GM12878 (cell line): Measurements from ENCODE around the gene LOXL4. TPM values are rescaled to one million over a fixed set of nuclear protein-coding genes. Genes with fewer than 3 reads are reported as not detected.

Source experiments
- ATAC-seq: fragments of 200-7000 bp; cut with Tn5 transposase; 3 replicates; pipeline ENCODE4 v1.9.1; 2020; ENCODE audit warnings: mild to moderate bottlenecking, moderate library complexity
- BruUV-seq: library from RNA; stranded (reverse); fragments of 400-500 nt; replicated peaks from 2 replicates; lab custom pipeline; 2021; lab: Mats Ljungman, UMichigan
- CTCF ChIA-PET: fragments of 300-600 bp; sonication (Branson Sonifier 250); formaldehyde crosslinking; extraction: SDS; loops from one replicate; lab custom pipeline; 2021; ENCODE audit warnings: inconsistent platforms; lab: Yijun Ruan, JAX
- POLR2A ChIA-PET: fragments of 350-600 bp; formaldehyde crosslinking; extraction: SDS; loops from one replicate; lab custom pipeline; 2021; ENCODE audit warnings: inconsistent platforms; lab: Charles Lee
- RAD21 ChIA-PET: fragments of 300-600 bp; sonication (Branson Sonifier 250); formaldehyde crosslinking; loops from one replicate; lab custom pipeline; 2023; ENCODE audit warnings: antibody characterized with exemption; ENCODE audit not compliant: unreplicated experiment; lab: Charles Lee
- SMC1A ChIA-PET: fragments of 300-600 bp; sonication (Branson Sonifier 250); formaldehyde crosslinking; loops from one replicate; lab custom pipeline; 2023; ENCODE audit not compliant: unreplicated experiment, uncharacterized antibody; lab: Charles Lee
- DNase-seq: peaks from one replicate; pipeline ENCODE4 v3.0.0-alpha.2; 2011; ENCODE audit warnings: low read depth, low spot score
- FAIRE-seq: peaks from 3 replicates; lab custom pipeline; 2011; peaks lifted over from hg19 to GRCh38; lab: Jason Lieb, UNC
- H2AFZ ChIP-seq: 2 replicates; pipeline ENCODE4 v1.6.0; 2011; ENCODE audit warnings: low read depth, low read length, control low read depth; ENCODE audit not compliant: control insufficient read depth
- H3K27ac ChIP-seq: 2 replicates; pipeline ENCODE4 v1.5.1; 2011; ENCODE audit warnings: control low read depth; ENCODE audit not compliant: control insufficient read depth, insufficient read depth
- H3K27me3 ChIP-seq, 2 experiments: replicated peaks in 1 of 2; 2 replicates each; pipeline versions ENCODE4 v1.6.0 to v1.6.1; 2011; ENCODE audit warnings: low read length in 1 of 2; ENCODE audit not compliant: control insufficient read depth in 2 of 2, insufficient read depth in 2 of 2
- H3K36me3 ChIP-seq, 2 experiments: 2 replicates each; pipeline ENCODE4 v1.5.1; 2011; ENCODE audit warnings: low read length in 1 of 2; ENCODE audit not compliant: control insufficient read depth in 2 of 2, insufficient read depth in 2 of 2
- H3K4me1 ChIP-seq: 2 replicates; pipeline ENCODE4 v1.6.1; 2011; ENCODE audit warnings: mild to moderate bottlenecking, low read length, moderate library complexity, mixed read lengths; ENCODE audit not compliant: control insufficient read depth, insufficient read depth
- H3K4me2 ChIP-seq: 2 replicates; pipeline ENCODE4 v1.6.0; 2011; ENCODE audit warnings: control low read depth; ENCODE audit not compliant: control insufficient read depth, insufficient read depth
- H3K4me3 ChIP-seq: fragments of 200-600 bp; sonication (generic); 2 replicates; pipeline ENCODE4 v1.5.1; 2016
- H3K79me2 ChIP-seq: 2 replicates; pipeline ENCODE4 v1.6.0; 2011; ENCODE audit warnings: low read length; ENCODE audit not compliant: control insufficient read depth, insufficient read depth
- H3K9ac ChIP-seq: 2 replicates; pipeline ENCODE4 v1.8.0; 2011; ENCODE audit warnings: low read length, control low read depth, mixed read lengths; ENCODE audit not compliant: control insufficient read depth, insufficient read depth
- H3K9me3 ChIP-seq: replicated peaks from 3 replicates; pipeline ENCODE4 v1.5.1; 2011; ENCODE audit warnings: mild to moderate bottlenecking, low read length; ENCODE audit not compliant: control insufficient read depth, insufficient read depth
- H4K20me1 ChIP-seq: 2 replicates; pipeline ENCODE4 v1.6.0; 2011; ENCODE audit not compliant: control insufficient read depth, insufficient read depth
- BACH1 ChIP-seq: fragments of 450-650 bp; IDR thresholded peaks from 2 replicates; pipeline ENCODE4 v1.6.1; 2017; ENCODE audit warnings: mild to moderate bottlenecking, borderline replicate concordance
- BCL11A ChIP-seq: IDR thresholded peaks from 2 replicates; pipeline ENCODE4 v1.6.1; 2011; ENCODE audit warnings: low read depth, low read length
- CBX3 ChIP-seq: fragments of 200-600 bp; sonication (generic); IDR thresholded peaks from 2 replicates; pipeline ENCODE4 v1.6.1; 2016; ENCODE audit warnings: low read depth, borderline replicate concordance
- CHD2 ChIP-seq: IDR thresholded peaks from 2 replicates; pipeline ENCODE4 v1.6.1; 2011; ENCODE audit warnings: low read depth, low read length, improper control_type of control experiment, borderline replicate concordance
- FOXK2 ChIP-seq: fragments of 450-650 bp; IDR thresholded peaks from 2 replicates; pipeline ENCODE4 v1.6.1; 2017; ENCODE audit warnings: mild to moderate bottlenecking, moderate library complexity
- HCFC1 ChIP-seq: fragments of 150-350 bp; IDR thresholded peaks from 2 replicates; pipeline ENCODE4 v1.6.1; 2014; ENCODE audit warnings: low read length
- HDGF ChIP-seq: fragments of 450-650 bp; IDR thresholded peaks from 2 replicates; pipeline ENCODE4 v1.6.1; 2016; ENCODE audit warnings: antibody characterized with exemption
- JUNB ChIP-seq: IDR thresholded peaks from 2 replicates; pipeline ENCODE4 v1.6.1; 2016; ENCODE audit warnings: antibody characterized with exemption, mild to moderate bottlenecking
- JUND ChIP-seq: IDR thresholded peaks from 2 replicates; pipeline ENCODE4 v1.6.1; 2012; ENCODE audit warnings: low read depth, mild to moderate bottlenecking, low read length, improper control_type of control experiment, moderate library complexity
- LARP7 ChIP-seq: fragments of 450-650 bp; IDR thresholded peaks from 2 replicates; pipeline ENCODE4 v1.6.1; 2017; ENCODE audit warnings: mild to moderate bottlenecking
- MYB ChIP-seq: fragments of 150-350 bp; IDR thresholded peaks from 2 replicates; pipeline ENCODE4 v1.6.1; 2014; ENCODE audit warnings: mild to moderate bottlenecking, low read depth, low read length, borderline replicate concordance
- POU2F2 ChIP-seq: IDR thresholded peaks from 3 replicates; pipeline ENCODE4 v1.6.1; 2011; ENCODE audit warnings: low read depth, mild to moderate bottlenecking, low read length, borderline replicate concordance
- RB1 ChIP-seq: fragments of 450-650 bp; formaldehyde crosslinking; IDR thresholded peaks from 2 replicates; pipeline ENCODE4 v1.6.1; 2017; ENCODE audit warnings: mild to moderate bottlenecking, borderline replicate concordance
- SP1 ChIP-seq: IDR thresholded peaks from one replicate; pipeline ENCODE4 v1.6.1; 2011; ENCODE audit warnings: low read depth, low read length
- SRF ChIP-seq, 2 experiments: IDR thresholded peaks; 2 replicates each; pipeline ENCODE4 v1.6.1; 2011; ENCODE audit warnings: low read depth in 2 of 2, low read length in 2 of 2, mild to moderate bottlenecking in 1 of 2, moderate library complexity in 1 of 2
- WGBS: methylation state at CpG from one replicate; pipeline ENCODE4 v1.1.6; 2016; ENCODE audit warnings: low lambda C conversion rate; ENCODE audit not compliant: insufficient replicate concordance, insufficient coverage; ENCODE audit errors: missing lambda C conversion rate; 5-methylcytosine and 5-hydroxymethylcytosine counted together
- in situ Hi-C: fragments of 300-500 bp; cut with MboI; formaldehyde crosslinking; loops from 9 replicates; pipeline ENCODE4 v1.14.3; 2018; ENCODE audit warnings: mixed read lengths
- intact Hi-C: fragments of 100-400 bp; cut with micrococcal nuclease; formaldehyde crosslinking; loops from one replicate; pipeline ENCODE4 v1.14.2; 2022; ENCODE audit not compliant: unreplicated experiment
- polyA plus RNA-seq, 11 experiments: library from polyadenylated mRNA; depleted of rRNA in 4 of 11; unstranded in 6 of 11; stranded (reverse) in 5 of 11; fragments of >200 nt; fragmentation: Nextera tagmentation in 4 of 11; fragmentation: Illumina TruSeq in 1 of 11; extraction: Ambion mirVana in 4 of 11; extraction: Trizol in 1 of 11; gene quantifications; 1 replicate in 1 of 11; 2 replicates in 10 of 11; pipeline versions ENCODE4 v1.2.1 to v1.2.3, GENCODE V29; 2011 to 2016; ENCODE audit warnings: inconsistent platforms in 2 of 11, missing spikeins in 2 of 11, low read depth in 1 of 11
- total RNA-seq, 4 experiments: library from RNA; depleted of rRNA in 3 of 4; stranded (reverse); fragments of >200 nt in 3 of 4; fragmentation: Illumina TruSeq in 1 of 4; extraction: Trizol in 1 of 4; gene quantifications; 2 replicates each; pipeline versions ENCODE4 v1.2.1 to v1.2.3, GENCODE V29; 2013 to 2021
- TF ChIP-seq, protein P1 (sequence below): IDR thresholded peaks from 2 replicates; pipeline ENCODE4 v1.6.1; 2011; ENCODE audit warnings: borderline replicate concordance, low read depth, mild to moderate bottlenecking, moderate library complexity, mixed read lengths, low read length; ENCODE audit not compliant: insufficient read depth; ENCODE audit errors: extremely low read length
- TF ChIP-seq, protein P2 (sequence below): fragments of 450-650 bp; IDR thresholded peaks from 2 replicates; pipeline ENCODE4 v1.6.1; 2018; ENCODE audit warnings: mild to moderate bottlenecking, low read depth, moderate library complexity; ENCODE audit not compliant: partially characterized antibody

LOXL4 gene
- total and polyA plus RNA-seq, 10 of the 15 experiments (the other 5 are each of a cell fraction or from before 2014, with no cell fraction given): 0.02 to 0.12 (median 0.08) TPM; not detected in 3

DNA sequence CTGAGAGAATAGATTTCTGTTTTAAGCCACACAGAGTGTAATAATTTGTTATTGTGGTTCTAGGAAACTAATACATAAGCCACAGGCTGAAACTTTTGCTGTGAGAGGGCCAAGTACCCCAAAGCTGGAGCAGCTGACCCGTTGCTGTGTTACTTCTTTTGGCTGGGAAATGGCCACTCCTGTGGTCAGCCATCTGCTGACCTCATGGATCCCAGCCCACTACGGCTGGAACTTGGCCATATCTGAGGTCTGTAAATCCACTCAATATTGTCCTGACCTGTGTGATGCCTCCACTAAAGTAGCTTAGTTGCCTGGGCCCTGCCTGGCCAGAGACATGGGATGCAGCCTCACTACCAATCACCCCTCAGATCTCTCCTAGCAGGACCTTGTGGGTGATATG lies 17.4 kb upstream of the LOXL4 start:
- POLR2A ChIA-PET: interaction anchor here (0.5 kb wide), 1 partner anchor 565 kb away, joined by 3 read pairs; no protein-coding TSS in a partner anchor
- no peaks in the 10 kb centered on the region for H3K36me3 ChIP-seq
- RAD21 ChIA-PET: no interaction called here
- no peaks in the 10 kb centered on the region; the same call in 2 of the 3 replicates for H3K9me3 ChIP-seq
- CTCF ChIA-PET: interaction anchor here (1.4 kb wide), 1 partner anchor 39 kb away, joined by 4 read pairs; no protein-coding TSS in a partner anchor
- 0% methylated on average over 2 of the region's 2 CpGs for WGBS
- DNase-seq (no peak), FAIRE-seq (no peak), ATAC-seq (no peak)
- H3K4me2 ChIP-seq: no peak overlapping the region
- no peak for TF ChIP-seq JUNB
- no peak for TF ChIP-seq BCL11A
- TF ChIP-seq SP1: no peak
- TF ChIP-seq CBX3: no peak
- no peak for TF ChIP-seq SRF (IDR thresholded peaks at IDR 0.05; ENCODE audit: low read depth in 2 of 2, low read length in 2 of 2)
- no peak for TF ChIP-seq LARP7
- no peak for TF ChIP-seq JUND
- TF ChIP-seq HCFC1: no peak
- TF ChIP-seq FOXK2: no peak
- no peak for TF ChIP-seq CHD2
- TF ChIP-seq BACH1: no peak
- TF ChIP-seq, protein P1, sequence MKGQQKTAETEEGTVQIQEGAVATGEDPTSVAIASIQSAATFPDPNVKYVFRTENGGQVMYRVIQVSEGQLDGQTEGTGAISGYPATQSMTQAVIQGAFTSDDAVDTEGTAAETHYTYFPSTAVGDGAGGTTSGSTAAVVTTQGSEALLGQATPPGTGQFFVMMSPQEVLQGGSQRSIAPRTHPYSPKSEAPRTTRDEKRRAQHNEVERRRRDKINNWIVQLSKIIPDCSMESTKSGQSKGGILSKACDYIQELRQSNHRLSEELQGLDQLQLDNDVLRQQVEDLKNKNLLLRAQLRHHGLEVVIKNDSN: no peak
- no peak for TF ChIP-seq MYB
- no peak for TF ChIP-seq HDGF
- no peak for TF ChIP-seq POU2F2
- TF ChIP-seq, protein P2, sequence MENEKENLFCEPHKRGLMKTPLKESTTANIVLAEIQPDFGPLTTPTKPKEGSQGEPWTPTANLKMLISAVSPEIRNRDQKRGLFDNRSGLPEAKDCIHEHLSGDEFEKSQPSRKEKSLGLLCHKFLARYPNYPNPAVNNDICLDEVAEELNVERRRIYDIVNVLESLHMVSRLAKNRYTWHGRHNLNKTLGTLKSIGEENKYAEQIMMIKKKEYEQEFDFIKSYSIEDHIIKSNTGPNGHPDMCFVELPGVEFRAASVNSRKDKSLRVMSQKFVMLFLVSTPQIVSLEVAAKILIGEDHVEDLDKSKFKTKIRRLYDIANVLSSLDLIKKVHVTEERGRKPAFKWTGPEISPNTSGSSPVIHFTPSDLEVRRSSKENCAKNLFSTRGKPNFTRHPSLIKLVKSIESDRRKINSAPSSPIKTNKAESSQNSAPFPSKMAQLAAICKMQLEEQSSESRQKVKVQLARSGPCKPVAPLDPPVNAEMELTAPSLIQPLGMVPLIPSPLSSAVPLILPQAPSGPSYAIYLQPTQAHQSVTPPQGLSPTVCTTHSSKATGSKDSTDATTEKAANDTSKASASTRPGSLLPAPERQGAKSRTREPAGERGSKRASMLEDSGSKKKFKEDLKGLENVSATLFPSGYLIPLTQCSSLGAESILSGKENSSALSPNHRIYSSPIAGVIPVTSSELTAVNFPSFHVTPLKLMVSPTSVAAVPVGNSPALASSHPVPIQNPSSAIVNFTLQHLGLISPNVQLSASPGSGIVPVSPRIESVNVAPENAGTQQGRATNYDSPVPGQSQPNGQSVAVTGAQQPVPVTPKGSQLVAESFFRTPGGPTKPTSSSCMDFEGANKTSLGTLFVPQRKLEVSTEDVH: no peak
- TF ChIP-seq RB1: no peak
- no peak overlapping the region for H2AFZ ChIP-seq
- H3K4me1 ChIP-seq: no peaks in the 10 kb centered on the region
- no peaks in the 10 kb centered on the region for H4K20me1 ChIP-seq
- intact Hi-C loops: no loop called here
- SMC1A ChIA-PET: no interaction called here
- H3K27me3 ChIP-seq: peaks cover 4 to 5% of the 10 kb centered on the region in 2 experiments; a peak in 3 of 4 replicates
- no peaks in the 10 kb centered on the region for H3K79me2 ChIP-seq
- H3K9ac ChIP-seq: no peak overlapping the region
- H3K27ac ChIP-seq: no peak overlapping the region
- in situ Hi-C loops: no loop called here
- BruUV-seq: no TSS peak
- no peak overlapping the region for H3K4me3 ChIP-seq
